ENCODE measurements around the gene LRRK1.

The LRRK1 gene

GRCh38 chr15:101000271-101000681 lies 81.1 kb downstream of the LRRK1 start:
- in situ Hi-C loops (cut with MboI; ENCODE audit: low pct_unique_long_range_greater_than_20kb, low sequenced_read_pairs, unreplicated experiment) = loop anchor here (10.0 kb wide), 2 partner anchors 85 to 365 kb away; partner anchors contain the start of gene LRRK1
- no peak for TF ChIP-seq CTCF (IDR thresholded peaks at IDR 0.05; ENCODE audit: extremely low read depth, insufficient read depth, missing control alignments)
- DNase-seq (ENCODE audit: low spot score) = no peak

GRCh38 chr15:101001056-101001455 lies 81.9 kb downstream of the LRRK1 start:
- DNase-seq (ENCODE audit: low spot score) = no peak
- no peak for TF ChIP-seq CTCF (IDR thresholded peaks at IDR 0.05; ENCODE audit: extremely low read depth, insufficient read depth, missing control alignments)
- in situ Hi-C loops (cut with MboI; ENCODE audit: low pct_unique_long_range_greater_than_20kb, low sequenced_read_pairs, unreplicated experiment) = loop anchor here (10.0 kb wide), 2 partner anchors 86 to 366 kb away; partner anchors contain the start of gene LRRK1

GRCh38 chr15:101001796-101002195 lies 82.6 kb downstream of the LRRK1 start:
- DNase-seq (ENCODE audit: low spot score) = no peak
- no peak for TF ChIP-seq CTCF (IDR thresholded peaks at IDR 0.05; ENCODE audit: extremely low read depth, insufficient read depth, missing control alignments)
- in situ Hi-C loops (cut with MboI; ENCODE audit: low pct_unique_long_range_greater_than_20kb, low sequenced_read_pairs, unreplicated experiment) = loop anchor here (10.0 kb wide), 2 partner anchors 87 to 367 kb away; partner anchors contain the start of gene LRRK1

GRCh38 chr15:101003081-101003480 lies 83.9 kb downstream of the LRRK1 start:
- in situ Hi-C loops (cut with MboI; ENCODE audit: low pct_unique_long_range_greater_than_20kb, low sequenced_read_pairs, unreplicated experiment) = loop anchor here (10.0 kb wide), 2 partner anchors 88 to 368 kb away; partner anchors contain the start of gene LRRK1
- DNase-seq (ENCODE audit: low spot score) = no peak
- TF ChIP-seq CTCF (IDR thresholded peaks at IDR 0.05; ENCODE audit: extremely low read depth, insufficient read depth, missing control alignments) = no peak

GRCh38 chr15:101003706-101004105 lies 84.5 kb downstream of the LRRK1 start:
- no peak for TF ChIP-seq CTCF (IDR thresholded peaks at IDR 0.05; ENCODE audit: extremely low read depth, insufficient read depth, missing control alignments)
- DNase-seq (ENCODE audit: low spot score) = no peak
- in situ Hi-C loops (cut with MboI; ENCODE audit: low pct_unique_long_range_greater_than_20kb, low sequenced_read_pairs, unreplicated experiment) = loop anchor here (10.0 kb wide), 2 partner anchors 89 to 369 kb away; partner anchors contain the start of gene LRRK1

GRCh38 chr15:101004500-101004899 lies 85.3 kb downstream of the LRRK1 start:
- no peak for TF ChIP-seq CTCF (IDR thresholded peaks at IDR 0.05; ENCODE audit: extremely low read depth, insufficient read depth, missing control alignments)
- DNase-seq (ENCODE audit: low spot score) = no peak
- in situ Hi-C loops (cut with MboI; ENCODE audit: low pct_unique_long_range_greater_than_20kb, low sequenced_read_pairs, unreplicated experiment) = loop anchor here (10.0 kb wide), 2 partner anchors 90 to 370 kb away; partner anchors contain the start of gene LRRK1
